HepG2 (cell line): Measurements from ENCODE around the gene NOL4L. TPM values are rescaled to one million over a fixed set of nuclear protein-coding genes. Genes with fewer than 3 reads are reported as not detected.
A peak's percentile ranks its signal among the peaks of the same experiment; 100 is the strongest.

Experiments used
- JUNB ChIP-seq: sonication (generic); formaldehyde crosslinking; IDR thresholded peaks from 2 replicates; pipeline ENCODE4 v1.8.0; 2022; ENCODE audit warnings: missing genetic modification reagents, mild to moderate bottlenecking, borderline replicate concordance
- NBN ChIP-seq: fragments of 450-650 bp; conservative IDR thresholded peaks from 2 replicates; pipeline ENCODE4 v1.6.1; 2017
- SP4 ChIP-seq: sonication (generic); formaldehyde crosslinking; IDR thresholded peaks from 2 replicates; pipeline ENCODE4 v1.8.1; 2023; ENCODE audit warnings: mild to moderate bottlenecking, missing genetic modification reagents
- ZNF160 ChIP-seq: sonication (generic); formaldehyde crosslinking; IDR thresholded peaks from 2 replicates; pipeline ENCODE4 v1.8.0; 2022; ENCODE audit warnings: mild to moderate bottlenecking, inconsistent platforms, missing genetic modification reagents
- ZNF441 ChIP-seq: sonication (generic); formaldehyde crosslinking; IDR thresholded peaks from 2 replicates; pipeline ENCODE4 v1.7.0; 2021; ENCODE audit warnings: missing genetic modification reagents, borderline replicate concordance
- ZNF768 ChIP-seq: sonication (generic); formaldehyde crosslinking; IDR thresholded peaks from 2 replicates; pipeline ENCODE4 v1.4.0; 2020; ENCODE audit warnings: missing genetic modification reagents
- ZSCAN25 ChIP-seq: sonication (generic); formaldehyde crosslinking; IDR thresholded peaks from 2 replicates; pipeline ENCODE4 v1.8.0; 2022; ENCODE audit warnings: mild to moderate bottlenecking, missing genetic modification reagents
- polyA plus RNA-seq, 8 experiments: library from polyadenylated mRNA; depleted of rRNA in 3 of 8; stranded (reverse) in 7 of 8; unstranded in 1 of 8; fragments of >200 nt; fragmentation: Illumina TruSeq in 4 of 8; extraction: Trizol in 4 of 8; gene quantifications; 2 replicates each; pipeline versions ENCODE4 v1.2.1 to v1.2.3, GENCODE V29; 2011 to 2016; ENCODE audit warnings: low read depth in 4 of 8, missing spikeins in 1 of 8, mixed read lengths in 1 of 8; ENCODE audit not compliant: insufficient read depth in 1 of 8
- total RNA-seq, 5 experiments: library from RNA; depleted of rRNA; stranded (reverse); fragments of >200 nt; fragmentation: Illumina TruSeq; extraction: Trizol; gene quantifications; 2 replicates each; pipeline ENCODE4 v1.2.3, GENCODE V29; 2016; ENCODE audit warnings: low read depth in 1 of 5
- TF ChIP-seq, protein P1 (sequence below), 2 experiments: fragments of 450-650 bp in 1 of 2; sonication (generic) in 1 of 2; formaldehyde crosslinking in 1 of 2; IDR thresholded peaks; 2 replicates each; pipeline versions ENCODE4 v1.6.1 to v1.8.0; 2016 to 2022; ENCODE audit warnings: antibody characterized with exemption in 1 of 2, mild to moderate bottlenecking in 1 of 2, missing genetic modification reagents in 1 of 2
- TF ChIP-seq, protein P2 (sequence below): sonication (generic); formaldehyde crosslinking; IDR thresholded peaks from 2 replicates; pipeline ENCODE4 v1.4.0; 2020; ENCODE audit warnings: missing genetic modification reagents
- TF ChIP-seq, protein P3 (sequence below): sonication (generic); formaldehyde crosslinking; IDR thresholded peaks from 2 replicates; pipeline ENCODE4 v1.4.0; 2020; ENCODE audit warnings: mild to moderate bottlenecking, missing genetic modification reagents

Gene NOL4L
- total and polyA plus RNA-seq, 2 of the 13 experiments (the other 11 are each of a cell fraction or from before 2014, with no cell fraction given): 16.6 to 35.4 TPM

DNA sequence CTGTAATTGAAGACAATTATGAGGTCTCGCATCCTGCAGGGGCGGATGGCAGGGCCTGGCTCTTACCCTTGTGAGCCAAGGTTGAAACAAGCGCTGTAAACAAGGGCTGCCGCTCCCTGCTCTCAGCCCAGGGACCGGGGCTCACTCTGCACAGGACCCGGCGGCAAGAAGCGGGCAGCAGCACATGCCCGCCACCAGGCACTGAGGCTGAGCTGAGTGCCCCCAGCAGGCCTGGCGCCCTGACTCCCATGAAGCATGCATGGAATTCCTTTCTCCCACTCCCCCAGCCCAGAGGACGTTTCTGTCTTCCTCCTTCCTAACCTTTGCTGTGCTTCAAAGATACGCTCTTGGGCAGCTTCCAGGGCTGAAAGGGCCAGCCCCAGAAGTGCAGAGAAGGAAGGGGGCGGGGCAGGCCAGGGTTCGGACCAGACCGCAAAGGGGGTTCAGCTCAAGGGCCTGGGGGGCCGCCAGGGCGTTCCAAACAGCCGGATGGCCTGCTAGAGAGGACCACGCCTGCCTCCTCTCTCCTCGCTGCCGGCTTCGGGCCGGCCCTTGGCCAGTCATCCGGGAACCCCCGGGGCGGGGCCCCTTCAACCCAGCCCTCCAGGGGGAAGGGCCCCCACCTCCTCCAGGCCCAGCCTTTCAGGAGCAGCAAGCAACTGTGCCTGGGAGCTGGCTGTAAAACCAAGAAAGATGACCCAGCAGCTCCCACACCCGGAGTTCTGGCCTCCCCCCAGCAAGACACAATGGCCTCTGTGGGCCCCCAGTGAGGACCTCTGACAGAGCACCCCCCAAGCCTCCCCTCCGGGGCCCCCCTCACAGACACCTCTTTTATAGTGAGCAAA, 109.9 kb downstream of the NOL4L start (continued):
- TF ChIP-seq, protein P1, sequence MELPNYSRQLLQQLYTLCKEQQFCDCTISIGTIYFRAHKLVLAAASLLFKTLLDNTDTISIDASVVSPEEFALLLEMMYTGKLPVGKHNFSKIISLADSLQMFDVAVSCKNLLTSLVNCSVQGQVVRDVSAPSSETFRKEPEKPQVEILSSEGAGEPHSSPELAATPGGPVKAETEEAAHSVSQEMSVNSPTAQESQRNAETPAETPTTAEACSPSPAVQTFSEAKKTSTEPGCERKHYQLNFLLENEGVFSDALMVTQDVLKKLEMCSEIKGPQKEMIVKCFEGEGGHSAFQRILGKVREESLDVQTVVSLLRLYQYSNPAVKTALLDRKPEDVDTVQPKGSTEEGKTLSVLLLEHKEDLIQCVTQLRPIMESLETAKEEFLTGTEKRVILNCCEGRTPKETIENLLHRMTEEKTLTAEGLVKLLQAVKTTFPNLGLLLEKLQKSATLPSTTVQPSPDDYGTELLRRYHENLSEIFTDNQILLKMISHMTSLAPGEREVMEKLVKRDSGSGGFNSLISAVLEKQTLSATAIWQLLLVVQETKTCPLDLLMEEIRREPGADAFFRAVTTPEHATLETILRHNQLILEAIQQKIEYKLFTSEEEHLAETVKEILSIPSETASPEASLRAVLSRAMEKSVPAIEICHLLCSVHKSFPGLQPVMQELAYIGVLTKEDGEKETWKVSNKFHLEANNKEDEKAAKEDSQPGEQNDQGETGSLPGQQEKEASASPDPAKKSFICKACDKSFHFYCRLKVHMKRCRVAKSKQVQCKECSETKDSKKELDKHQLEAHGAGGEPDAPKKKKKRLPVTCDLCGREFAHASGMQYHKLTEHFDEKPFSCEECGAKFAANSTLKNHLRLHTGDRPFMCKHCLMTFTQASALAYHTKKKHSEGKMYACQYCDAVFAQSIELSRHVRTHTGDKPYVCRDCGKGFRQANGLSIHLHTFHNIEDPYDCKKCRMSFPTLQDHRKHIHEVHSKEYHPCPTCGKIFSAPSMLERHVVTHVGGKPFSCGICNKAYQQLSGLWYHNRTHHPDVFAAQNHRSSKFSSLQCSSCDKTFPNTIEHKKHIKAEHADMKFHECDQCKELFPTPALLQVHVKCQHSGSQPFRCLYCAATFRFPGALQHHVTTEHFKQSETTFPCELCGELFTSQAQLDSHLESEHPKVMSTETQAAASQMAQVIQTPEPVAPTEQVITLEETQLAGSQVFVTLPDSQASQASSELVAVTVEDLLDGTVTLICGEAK (IDR thresholded peaks at IDR 0.05): no peak
- TF ChIP-seq, protein P1 (CRISPR knock-in tag; IDR thresholded peaks at IDR 0.05): peak; percentile 14; the same call in 1 of the 2 replicates
- TF ChIP-seq ZNF441 (CRISPR knock-in tag): peak; percentile 52; the same call in 1 of the 2 replicates
- peak; percentile 34 for TF ChIP-seq ZNF160
- no peak for TF ChIP-seq NBN
- TF ChIP-seq, protein P2, sequence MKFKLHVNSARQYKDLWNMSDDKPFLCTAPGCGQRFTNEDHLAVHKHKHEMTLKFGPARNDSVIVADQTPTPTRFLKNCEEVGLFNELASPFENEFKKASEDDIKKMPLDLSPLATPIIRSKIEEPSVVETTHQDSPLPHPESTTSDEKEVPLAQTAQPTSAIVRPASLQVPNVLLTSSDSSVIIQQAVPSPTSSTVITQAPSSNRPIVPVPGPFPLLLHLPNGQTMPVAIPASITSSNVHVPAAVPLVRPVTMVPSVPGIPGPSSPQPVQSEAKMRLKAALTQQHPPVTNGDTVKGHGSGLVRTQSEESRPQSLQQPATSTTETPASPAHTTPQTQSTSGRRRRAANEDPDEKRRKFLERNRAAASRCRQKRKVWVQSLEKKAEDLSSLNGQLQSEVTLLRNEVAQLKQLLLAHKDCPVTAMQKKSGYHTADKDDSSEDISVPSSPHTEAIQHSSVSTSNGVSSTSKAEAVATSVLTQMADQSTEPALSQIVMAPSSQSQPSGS (CRISPR knock-in tag): 0 out of 2 replicates have a peak, but pooled peaks have one; percentile 20
- peak; percentile 65; the same call in 1 of the 2 replicates for TF ChIP-seq ZSCAN25 (CRISPR knock-in tag)
- peak; percentile 67; the same call in 1 of the 2 replicates for TF ChIP-seq SP4
- no peak for TF ChIP-seq JUNB (CRISPR knock-in tag)
- peak; percentile 71 for TF ChIP-seq ZNF768 (CRISPR knock-in tag)
- TF ChIP-seq, protein P3, sequence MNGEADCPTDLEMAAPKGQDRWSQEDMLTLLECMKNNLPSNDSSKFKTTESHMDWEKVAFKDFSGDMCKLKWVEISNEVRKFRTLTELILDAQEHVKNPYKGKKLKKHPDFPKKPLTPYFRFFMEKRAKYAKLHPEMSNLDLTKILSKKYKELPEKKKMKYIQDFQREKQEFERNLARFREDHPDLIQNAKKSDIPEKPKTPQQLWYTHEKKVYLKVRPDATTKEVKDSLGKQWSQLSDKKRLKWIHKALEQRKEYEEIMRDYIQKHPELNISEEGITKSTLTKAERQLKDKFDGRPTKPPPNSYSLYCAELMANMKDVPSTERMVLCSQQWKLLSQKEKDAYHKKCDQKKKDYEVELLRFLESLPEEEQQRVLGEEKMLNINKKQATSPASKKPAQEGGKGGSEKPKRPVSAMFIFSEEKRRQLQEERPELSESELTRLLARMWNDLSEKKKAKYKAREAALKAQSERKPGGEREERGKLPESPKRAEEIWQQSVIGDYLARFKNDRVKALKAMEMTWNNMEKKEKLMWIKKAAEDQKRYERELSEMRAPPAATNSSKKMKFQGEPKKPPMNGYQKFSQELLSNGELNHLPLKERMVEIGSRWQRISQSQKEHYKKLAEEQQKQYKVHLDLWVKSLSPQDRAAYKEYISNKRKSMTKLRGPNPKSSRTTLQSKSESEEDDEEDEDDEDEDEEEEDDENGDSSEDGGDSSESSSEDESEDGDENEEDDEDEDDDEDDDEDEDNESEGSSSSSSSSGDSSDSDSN (CRISPR knock-in tag): peak; percentile 89
